GM20431 (cell line): ENCODE results near the gene SIPA1.
"Not testable (repeated sequence)": the region's sequence is repeated elsewhere in the genome, so short reads cannot be mapped to it uniquely, and the experiment has no call there.

Source experiments
- in situ Hi-C: fragments of 300-500 bp; cut with MseI, MboI; formaldehyde crosslinking; loops from one replicate; pipeline ENCODE4 v1.15.0; 2020; ENCODE audit warnings: low sequenced_read_pairs; ENCODE audit not compliant: unreplicated experiment

Gene SIPA1

GRCh38 chr11:65622011-65622410, 15.9 kb upstream of the SIPA1 start:
- in situ Hi-C loops: no loop called here

- in situ Hi-C loops: no loop called here
Observed at GRCh38 chr11:65623177-65623576, 14.7 kb upstream of the SIPA1 start.

- in situ Hi-C loops: no loop called here
Observed at GRCh38 chr11:65623852-65624616, 13.9 kb upstream of the SIPA1 start.

- in situ Hi-C loops: no loop called here
Observed at GRCh38 chr11:65624931-65625627, 12.8 kb upstream of the SIPA1 start.

GRCh38 chr11:65625628-65626342, 12.1 kb upstream of the SIPA1 start:
- in situ Hi-C loops: no loop called here

- in situ Hi-C loops: no loop called here
Observed at GRCh38 chr11:65627202-65627601, 10.7 kb upstream of the SIPA1 start.

GRCh38 chr11:65629579-65629978, 8.3 kb upstream of the SIPA1 start:
- in situ Hi-C loops: no loop called here

GRCh38 chr11:65630215-65630614, 7.7 kb upstream of the SIPA1 start:
- in situ Hi-C loops: no loop called here

GRCh38 chr11:65633390-65634108, 4.4 kb upstream of the SIPA1 start:
- in situ Hi-C loops: no loop called here

- in situ Hi-C loops: no loop called here
Observed at GRCh38 chr11:65634109-65634436, 3.8 kb upstream of the SIPA1 start.

GRCh38 chr11:65634440-65634839, 3.5 kb upstream of the SIPA1 start:
- in situ Hi-C loops: no loop called here

GRCh38 chr11:65634905-65635731, 2.8 kb upstream of the SIPA1 start:
- in situ Hi-C loops: no loop called here

GRCh38 chr11:65636108-65637031, 1.5 kb upstream of the SIPA1 start:
- in situ Hi-C loops: no loop called here

GRCh38 chr11:65637032-65637557, 806 bp upstream of the SIPA1 start:
- in situ Hi-C loops: no loop called here

- in situ Hi-C loops: not testable (repeated sequence)
Observed at GRCh38 chr11:65639228-65639597, 1.3 kb downstream of the SIPA1 start.

GRCh38 chr11:65639623-65640482, 2.0 kb downstream of the SIPA1 start:
- in situ Hi-C loops: no loop called here

GRCh38 chr11:65640483-65641296, 2.8 kb downstream of the SIPA1 start:
- in situ Hi-C loops: no loop called here
